ENCODE measurements around the gene CANT1. TPM values are rescaled to one million over a fixed set of nuclear protein-coding genes. Genes with fewer than 3 reads are reported as not detected.
A peak's percentile ranks its signal among the peaks of the same experiment; 100 is the strongest.

The CANT1 gene
- total RNA-seq, 2 donors from 2014 or later: 57.5 to 61.8 TPM

GRCh38 chr17:79046916-79047280 lies 37.3 kb upstream of the CANT1 start:
- no peak for TF ChIP-seq CTCF (conservative IDR thresholded peaks at IDR 0.05)
- WGBS, 2 experiments (ENCODE audit: insufficient coverage in 1 of 2, insufficient read length in 1 of 2): 93 to 94% methylated on average over 12 to 15 of the region's 15 CpGs
- H3K4me1 Mint-ChIP-seq: no peaks in the 10 kb centered on the region
- H3K36me3 ChIP-seq (ENCODE audit: control insufficient read depth, insufficient read depth, low read length): no peaks in the 10 kb centered on the region
- no peak for DNase-seq
- H3K4me3 ChIP-seq (ENCODE audit: low read length): no peak overlapping the region
- H3K27ac ChIP-seq (ENCODE audit: low read depth, low read length): no peak overlapping the region
- no peak overlapping the region for H3K9ac ChIP-seq (ENCODE audit: extremely low read depth, low read length, poor library complexity, severe bottlenecking)
- H3K4me1 ChIP-seq (ENCODE audit: control insufficient read depth, insufficient read depth, low read length): no peaks in the 10 kb centered on the region
- H3K9me3 ChIP-seq (ENCODE audit: control insufficient read depth, low read length): no peaks in the 10 kb centered on the region
- peaks cover 25% of the 10 kb centered on the region for H3K27me3 Mint-ChIP-seq (ENCODE audit: insufficient read depth)
- H3K9me3 Mint-ChIP-seq: peaks cover 8% of the 10 kb centered on the region
- H3K27ac Mint-ChIP-seq: no peak overlapping the region
- peaks cover 5% of the 10 kb centered on the region for H3K36me3 Mint-ChIP-seq (ENCODE audit: low read depth)
- no peak overlapping the region for H3K4me3 Mint-ChIP-seq
- peaks cover 4% of the 10 kb centered on the region for H3K27me3 ChIP-seq (ENCODE audit: control insufficient read depth, insufficient read depth, low read length, poor library complexity, severe bottlenecking)

GRCh38 chr17:79046197-79046915 lies 36.8 kb upstream of the CANT1 start:
- 78 to 83% methylated on average over 17 to 25 of the region's 25 CpGs for WGBS, 2 experiments (ENCODE audit: insufficient coverage in 1 of 2, insufficient read length in 1 of 2)
- Mint-ChIP-seq H3K4me3 (no peak overlapping the region), H3K36me3 (ENCODE audit: low read depth) (peaks cover 5% of the 10 kb centered on the region), H3K4me1 (no peaks in the 10 kb centered on the region), H3K27ac (no peak overlapping the region), H3K9me3 (peaks cover 5% of the 10 kb centered on the region), H3K27me3 (ENCODE audit: insufficient read depth) (peaks cover 24% of the 10 kb centered on the region)
- H3K4me3 ChIP-seq (ENCODE audit: low read length): no peak overlapping the region
- TF ChIP-seq CTCF (conservative IDR thresholded peaks at IDR 0.05): no peak
- peaks cover 4% of the 10 kb centered on the region for H3K27me3 ChIP-seq (ENCODE audit: control insufficient read depth, insufficient read depth, low read length, poor library complexity, severe bottlenecking)
- no peak overlapping the region for H3K9ac ChIP-seq (ENCODE audit: extremely low read depth, low read length, poor library complexity, severe bottlenecking)
- no peak for DNase-seq
- H3K9me3 ChIP-seq (ENCODE audit: control insufficient read depth, low read length): no peaks in the 10 kb centered on the region
- no peak overlapping the region for H3K27ac ChIP-seq (ENCODE audit: low read depth, low read length)
- H3K36me3 ChIP-seq (ENCODE audit: control insufficient read depth, insufficient read depth, low read length): no peaks in the 10 kb centered on the region
- no peaks in the 10 kb centered on the region for H3K4me1 ChIP-seq (ENCODE audit: control insufficient read depth, insufficient read depth, low read length)

GRCh38 chr17:79045842-79046196 lies 36.3 kb upstream of the CANT1 start:
- no peak overlapping the region for H3K27ac Mint-ChIP-seq
- H3K27ac ChIP-seq (ENCODE audit: low read depth, low read length): no peak overlapping the region
- H3K4me1 ChIP-seq (ENCODE audit: control insufficient read depth, insufficient read depth, low read length): no peaks in the 10 kb centered on the region
- no peak overlapping the region for H3K9ac ChIP-seq (ENCODE audit: extremely low read depth, low read length, poor library complexity, severe bottlenecking)
- peak; percentile 97 for DNase-seq
- 4 to 16% methylated on average over 9 to 11 of the region's 11 CpGs for WGBS, 2 experiments (ENCODE audit: insufficient coverage in 1 of 2, insufficient read length in 1 of 2)
- no peaks in the 10 kb centered on the region for H3K9me3 ChIP-seq (ENCODE audit: control insufficient read depth, low read length)
- H3K4me3 Mint-ChIP-seq: no peak overlapping the region
- peak; percentile 94 for TF ChIP-seq CTCF (conservative IDR thresholded peaks at IDR 0.05)
- no peak overlapping the region for H3K4me3 ChIP-seq (ENCODE audit: low read length)
- H3K36me3 Mint-ChIP-seq (ENCODE audit: low read depth): no peaks in the 10 kb centered on the region
- H3K27me3 ChIP-seq (ENCODE audit: control insufficient read depth, insufficient read depth, low read length, poor library complexity, severe bottlenecking): peaks cover 4% of the 10 kb centered on the region
- no peaks in the 10 kb centered on the region for H3K36me3 ChIP-seq (ENCODE audit: control insufficient read depth, insufficient read depth, low read length)
- no peaks in the 10 kb centered on the region for H3K4me1 Mint-ChIP-seq
- peaks cover 19% of the 10 kb centered on the region for H3K27me3 Mint-ChIP-seq (ENCODE audit: insufficient read depth)
- H3K9me3 Mint-ChIP-seq: no peaks in the 10 kb centered on the region

Data from endodermal cell (in vitro differentiated cells).